Memory B cell (primary cell): Measurements from ENCODE around the gene ENOX1.

Source experiments
- ATAC-seq: fragments of 150-1000 bp; cut with Tn5 transposase; 2 replicates; pipeline ENCODE4 v1.10.0; 2021; ENCODE audit warnings: low read depth, mild to moderate bottlenecking, moderate library complexity
- DNase-seq, 2 donors: peaks; one replicate each; pipeline ENCODE4 v3.0.0; 2022; ENCODE audit warnings: low spot score in 2 of 2
- H3K27ac Mint-ChIP-seq: one replicate; pipeline ENCODE4 v1.8.0; 2022; ENCODE audit warnings: mild to moderate bottlenecking, moderate library complexity, mixed read lengths
- H3K27me3 Mint-ChIP-seq: one replicate; pipeline ENCODE4 v1.8.0; 2022; ENCODE audit warnings: mixed read lengths
- H3K36me3 Mint-ChIP-seq: one replicate; pipeline ENCODE4 v1.8.0; 2022; ENCODE audit warnings: mild to moderate bottlenecking, mixed read lengths
- H3K4me1 Mint-ChIP-seq: one replicate; pipeline ENCODE4 v1.8.0; 2022; ENCODE audit warnings: mixed read lengths
- H3K4me3 Mint-ChIP-seq: one replicate; pipeline ENCODE4 v1.8.0; 2022; ENCODE audit warnings: mild to moderate bottlenecking, moderate library complexity, mixed read lengths
- H3K9me3 Mint-ChIP-seq: one replicate; pipeline ENCODE4 v1.8.0; 2022; ENCODE audit warnings: mixed read lengths

Gene ENOX1

DNA sequence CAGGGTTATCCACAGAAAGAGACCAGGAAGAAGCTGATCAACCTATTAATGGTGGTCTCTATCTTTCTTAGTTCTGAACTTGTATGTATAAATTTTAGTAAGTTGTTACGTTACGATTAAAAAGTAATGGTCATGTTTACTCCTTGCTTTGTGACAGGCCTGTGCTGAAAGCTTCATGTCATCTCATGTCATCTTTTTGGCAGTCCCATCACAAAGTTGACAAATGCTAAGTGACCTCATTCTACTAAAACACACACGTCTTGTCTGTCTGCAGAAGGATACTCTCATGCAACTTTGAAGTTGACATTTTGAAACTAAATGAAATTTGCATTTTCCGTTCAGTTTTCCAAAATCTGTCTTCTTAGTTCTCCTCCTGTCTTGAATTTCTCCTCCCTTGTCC lies 417.5 kb downstream of the ENOX1 start:
- no peak overlapping the region for H3K4me3 Mint-ChIP-seq
- H3K4me1 Mint-ChIP-seq = peaks cover 2% of the 10 kb centered on the region
- DNase-seq (no peak), ATAC-seq (no peak)
- H3K9me3 Mint-ChIP-seq = no peaks in the 10 kb centered on the region
- no peaks in the 10 kb centered on the region for H3K36me3 Mint-ChIP-seq
- H3K27me3 Mint-ChIP-seq = peaks cover 9% of the 10 kb centered on the region
- no peak overlapping the region for H3K27ac Mint-ChIP-seq

DNA sequence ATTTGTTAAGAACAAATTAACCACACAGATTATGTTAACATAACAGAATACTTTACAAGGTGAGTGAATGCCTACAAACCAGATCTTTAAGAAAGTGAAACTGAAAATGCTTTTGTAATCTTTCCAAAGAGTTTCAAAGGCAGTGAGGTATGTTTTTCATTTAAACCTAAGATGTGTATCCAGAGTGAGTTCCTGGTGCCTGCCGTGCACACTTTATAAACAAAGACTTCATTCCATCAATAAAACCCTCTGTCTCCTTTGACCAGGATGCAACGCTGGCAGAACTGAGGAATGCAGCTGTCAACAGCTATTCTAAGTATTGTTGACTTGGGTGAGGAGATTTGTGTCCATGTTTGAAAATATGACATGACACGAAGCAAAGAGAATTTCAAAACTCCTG lies 418.8 kb downstream of the ENOX1 start:
- H3K4me1 Mint-ChIP-seq = peaks cover 2% of the 10 kb centered on the region
- no peak overlapping the region for H3K27ac Mint-ChIP-seq
- peaks cover 4% of the 10 kb centered on the region for H3K27me3 Mint-ChIP-seq
- no peaks in the 10 kb centered on the region for H3K9me3 Mint-ChIP-seq
- no peaks in the 10 kb centered on the region for H3K36me3 Mint-ChIP-seq
- H3K4me3 Mint-ChIP-seq = peak overlapping the region; percentile 32
- peak; percentile 27 for ATAC-seq
- no peak for DNase-seq

DNA sequence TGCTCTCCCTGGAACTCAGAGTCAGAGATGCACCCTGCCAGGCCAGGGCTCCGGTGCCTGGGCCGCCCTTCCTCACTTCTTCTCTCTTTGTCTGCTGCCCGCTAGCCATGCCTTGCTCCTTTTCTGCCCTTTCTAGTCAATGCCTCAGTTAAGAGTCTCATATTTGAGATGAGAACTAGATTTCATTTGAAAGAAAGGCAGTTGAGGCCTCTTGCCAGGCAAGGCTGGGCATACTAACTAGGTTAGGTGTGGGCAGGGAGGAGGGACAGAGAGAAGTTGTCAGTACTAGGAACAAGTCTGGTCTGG lies 421.8 kb downstream of the ENOX1 start:
- no peak overlapping the region for H3K27ac Mint-ChIP-seq

DNA sequence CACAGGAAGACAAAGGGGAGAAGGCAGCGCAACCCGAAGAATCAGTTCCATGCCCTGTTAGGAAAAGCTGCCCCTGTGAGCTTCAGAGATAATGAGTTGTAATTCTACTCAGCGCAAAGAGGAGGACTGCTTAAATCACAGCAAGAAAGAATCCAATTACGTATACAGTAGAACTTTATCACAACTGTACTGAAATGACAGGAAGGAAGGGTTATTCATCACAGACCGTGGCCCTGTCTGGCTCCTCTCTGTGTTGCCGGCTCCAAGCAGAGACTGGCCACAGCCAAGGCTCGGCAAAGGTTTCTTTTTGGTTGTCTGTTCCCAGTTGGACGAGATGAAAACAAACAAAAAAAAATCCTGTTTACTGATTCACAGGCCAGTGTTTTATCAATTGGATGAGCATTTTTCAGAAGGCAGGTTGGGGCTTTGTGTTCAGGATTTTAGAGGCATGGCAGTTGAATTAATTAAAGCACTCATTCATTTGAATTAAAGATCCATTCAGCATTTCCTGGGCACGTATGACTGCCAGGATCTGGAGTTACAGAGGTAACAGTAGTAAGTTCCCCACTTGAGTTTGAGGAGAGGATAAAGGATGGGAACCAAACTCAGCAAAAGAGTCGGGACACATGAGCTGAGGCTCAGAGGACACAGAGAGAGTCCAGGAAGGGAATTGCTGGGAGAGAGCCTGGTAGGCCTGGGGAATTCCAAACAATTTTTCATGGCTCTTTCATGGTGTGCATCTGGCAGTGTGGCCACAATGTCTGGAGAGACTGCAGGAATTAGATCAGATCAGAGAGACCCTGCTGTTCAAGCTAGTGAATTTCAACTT lies 422.3 kb downstream of the ENOX1 start:
- peaks cover 2% of the 10 kb centered on the region for H3K4me1 Mint-ChIP-seq
- no peak overlapping the region for H3K4me3 Mint-ChIP-seq
- ATAC-seq = no peak
- DNase-seq = no peak
- H3K36me3 Mint-ChIP-seq = no peaks in the 10 kb centered on the region
- H3K27ac Mint-ChIP-seq = no peak overlapping the region
- no peaks in the 10 kb centered on the region for H3K9me3 Mint-ChIP-seq
- H3K27me3 Mint-ChIP-seq = no peaks in the 10 kb centered on the region

More for the DNA sequence above, 421.8 kb downstream of the ENOX1 start:
- H3K4me3 Mint-ChIP-seq = no peak overlapping the region
- no peak for DNase-seq
- H3K36me3 Mint-ChIP-seq = no peaks in the 10 kb centered on the region
- H3K4me1 Mint-ChIP-seq = peaks cover 2% of the 10 kb centered on the region
- no peaks in the 10 kb centered on the region for H3K9me3 Mint-ChIP-seq
- H3K27me3 Mint-ChIP-seq = no peaks in the 10 kb centered on the region
- ATAC-seq = no peak

DNA sequence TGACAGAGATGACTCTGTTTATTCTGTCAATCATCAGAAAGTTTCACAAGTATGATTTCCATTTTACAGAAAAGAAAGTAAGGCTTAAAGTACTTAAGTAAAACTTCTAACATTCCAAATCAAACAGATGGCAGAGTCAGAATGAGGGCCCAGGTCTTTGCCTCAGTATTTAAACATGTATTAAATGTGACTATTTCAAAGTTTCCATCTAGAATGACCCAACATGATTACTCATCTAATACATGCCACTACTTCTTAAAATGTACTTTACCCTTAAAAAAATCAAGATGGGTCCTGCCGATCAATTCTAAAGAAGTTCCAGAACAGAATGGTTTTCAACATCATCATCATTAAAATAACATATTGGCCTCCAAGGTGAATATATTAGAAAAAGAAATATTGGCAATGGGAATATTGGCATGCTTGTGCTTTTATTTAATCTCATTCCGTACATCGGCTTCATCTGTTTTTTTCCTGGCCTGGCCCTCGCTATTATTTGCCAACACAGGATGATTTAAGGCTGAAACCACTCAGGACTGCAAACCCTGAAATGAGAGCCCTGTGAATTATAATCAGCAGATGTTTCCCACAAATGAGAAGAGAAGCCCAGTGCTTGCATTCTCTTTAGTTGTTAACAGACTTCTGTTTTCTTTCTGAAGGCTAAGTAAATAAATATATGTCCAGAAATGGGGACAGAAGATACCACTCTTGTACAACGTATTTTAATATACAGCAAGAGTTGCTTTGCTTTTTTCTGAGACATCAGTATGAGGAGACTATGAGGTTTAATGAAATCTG lies 423.4 kb downstream of the ENOX1 start:
- no peaks in the 10 kb centered on the region for H3K9me3 Mint-ChIP-seq
- no peaks in the 10 kb centered on the region for H3K36me3 Mint-ChIP-seq
- H3K27me3 Mint-ChIP-seq = no peaks in the 10 kb centered on the region
- H3K4me3 Mint-ChIP-seq = no peak overlapping the region
- no peak overlapping the region for H3K27ac Mint-ChIP-seq
- no peak for DNase-seq
- H3K4me1 Mint-ChIP-seq = peaks cover 2% of the 10 kb centered on the region
- ATAC-seq = no peak

DNA sequence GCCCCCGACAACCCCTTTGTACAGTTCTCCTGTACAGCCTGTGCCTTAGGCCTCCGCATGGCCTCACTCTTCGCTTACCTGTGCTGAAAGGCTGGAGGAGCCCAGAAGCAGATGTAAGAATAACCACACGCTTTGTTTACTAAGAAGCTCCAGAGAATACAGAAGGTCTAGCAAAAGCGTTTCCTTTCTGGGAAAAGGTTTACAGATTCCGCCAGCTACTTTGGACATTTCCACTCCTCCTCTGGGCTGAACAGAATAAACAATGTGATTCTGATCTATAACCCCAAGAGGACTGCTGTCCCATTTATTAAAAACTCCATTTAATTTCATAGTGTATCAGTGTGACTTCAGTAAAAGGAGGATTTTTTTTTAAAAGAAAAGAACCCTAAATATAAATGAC lies 424.2 kb downstream of the ENOX1 start:
- H3K36me3 Mint-ChIP-seq = no peaks in the 10 kb centered on the region

DNA sequence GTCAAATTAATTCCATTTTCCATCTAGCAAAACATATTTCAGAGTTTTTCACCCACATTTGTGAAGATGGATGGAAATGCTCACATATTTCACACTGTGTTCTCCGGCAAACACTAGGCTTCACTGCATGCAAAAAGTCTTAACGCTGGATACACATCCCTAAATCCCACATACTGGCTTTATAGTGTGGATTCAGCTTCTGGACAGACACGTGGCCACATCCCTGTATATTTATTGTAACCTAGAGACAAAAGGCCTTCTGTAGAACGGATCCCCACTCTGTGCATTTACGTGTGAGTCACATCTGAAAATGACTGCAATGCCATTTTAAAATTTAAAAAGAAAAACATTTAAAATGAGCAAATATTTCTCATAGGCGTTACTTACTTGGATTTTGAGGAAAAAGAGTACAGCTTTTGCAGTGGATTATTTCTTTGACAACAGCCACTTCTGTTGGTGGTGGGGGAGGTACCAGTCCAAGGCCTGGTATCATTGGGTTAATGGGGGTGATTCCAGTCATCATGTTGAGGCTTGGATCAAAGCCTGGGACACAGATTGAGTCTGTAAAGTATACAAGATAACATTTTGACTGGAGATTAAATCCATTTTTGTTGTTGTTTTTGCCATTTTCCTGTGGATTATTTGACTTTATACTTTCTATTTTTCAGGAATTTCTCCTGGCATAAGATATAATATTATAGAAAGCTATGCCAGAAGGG lies 425.7 kb downstream of the ENOX1 start:
- Mint-ChIP-seq H3K9me3 (no peaks in the 10 kb centered on the region), H3K36me3 (no peaks in the 10 kb centered on the region), H3K4me3 (no peak overlapping the region), H3K4me1 (no peaks in the 10 kb centered on the region), H3K27me3 (no peaks in the 10 kb centered on the region), H3K27ac (no peak overlapping the region)
- no peak for DNase-seq
- no peak for ATAC-seq

More for the DNA sequence above, 424.2 kb downstream of the ENOX1 start:
- DNase-seq = no peak
- Mint-ChIP-seq H3K9me3 (no peaks in the 10 kb centered on the region), H3K27ac (no peak overlapping the region), H3K4me1 (peaks cover 2% of the 10 kb centered on the region), H3K27me3 (no peaks in the 10 kb centered on the region), H3K4me3 (no peak overlapping the region)
- ATAC-seq = no peak

DNA sequence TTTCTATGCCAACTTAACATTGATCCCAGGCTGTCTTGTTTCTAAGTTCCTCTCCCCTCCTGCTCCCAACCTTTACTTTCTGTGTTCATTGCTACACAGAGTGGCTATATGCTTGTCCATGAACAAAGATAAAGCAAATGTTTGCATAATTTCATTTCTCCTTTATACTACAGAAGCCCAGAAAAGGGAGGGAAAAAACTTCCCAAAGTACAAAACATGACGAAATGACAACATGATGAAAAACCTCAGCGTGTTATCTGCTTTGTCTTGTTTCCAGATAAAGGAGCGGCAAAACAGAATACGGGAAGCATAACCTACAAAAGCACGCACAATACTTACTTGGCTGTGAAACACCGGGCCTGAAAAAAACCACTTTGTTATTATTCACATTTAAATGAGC lies 426.6 kb downstream of the ENOX1 start:
- Mint-ChIP-seq H3K9me3 (no peaks in the 10 kb centered on the region), H3K27ac (no peak overlapping the region), H3K36me3 (no peaks in the 10 kb centered on the region), H3K4me1 (no peaks in the 10 kb centered on the region), H3K27me3 (no peaks in the 10 kb centered on the region), H3K4me3 (no peak overlapping the region)
- ATAC-seq (no peak), DNase-seq (no peak)

DNA sequence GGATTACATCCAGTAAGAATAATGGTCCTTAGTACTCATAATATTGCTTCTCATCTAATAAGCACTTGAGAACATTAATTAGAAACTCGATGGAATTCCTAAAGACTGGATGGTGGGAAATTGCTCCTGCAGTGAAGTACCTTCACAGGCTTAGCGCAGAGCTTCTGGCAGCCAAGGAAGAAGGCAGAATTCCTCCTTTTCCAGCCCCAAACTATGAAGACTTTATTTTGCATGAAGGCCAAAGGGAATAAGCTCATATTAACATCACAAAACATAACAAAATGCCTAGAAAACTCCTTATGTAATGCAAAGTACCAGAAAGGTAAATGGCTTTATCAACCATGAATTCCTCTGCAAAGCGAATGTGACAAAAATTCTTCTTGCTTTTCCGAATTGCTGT lies 427.2 kb downstream of the ENOX1 start:
- Mint-ChIP-seq H3K27ac (no peak overlapping the region), H3K4me3 (no peak overlapping the region), H3K27me3 (no peaks in the 10 kb centered on the region), H3K9me3 (no peaks in the 10 kb centered on the region), H3K4me1 (no peaks in the 10 kb centered on the region), H3K36me3 (no peaks in the 10 kb centered on the region)
- ATAC-seq (no peak), DNase-seq (no peak)

DNA sequence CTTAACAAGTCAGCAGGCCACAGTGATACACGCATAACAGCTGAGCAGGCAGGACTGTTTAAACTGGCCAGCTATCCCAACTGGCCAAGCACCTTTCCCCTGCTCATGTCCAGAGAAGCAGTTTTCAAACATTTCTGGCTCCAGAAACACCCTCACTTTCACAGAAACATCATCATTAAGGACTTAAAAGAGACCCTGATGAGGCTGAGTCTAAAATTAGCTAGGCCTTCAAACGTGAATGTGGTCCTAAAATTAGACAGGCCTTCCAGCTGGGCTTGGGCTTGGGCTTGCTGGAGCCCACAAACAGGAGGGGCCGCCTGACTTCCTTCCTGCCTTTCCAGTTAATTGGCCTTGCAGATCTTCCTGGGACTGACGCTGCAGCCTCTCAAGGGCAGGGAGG lies 429.2 kb downstream of the ENOX1 start:
- peaks cover 1% of the 10 kb centered on the region for H3K27me3 Mint-ChIP-seq
- no peaks in the 10 kb centered on the region for H3K4me1 Mint-ChIP-seq
- H3K9me3 Mint-ChIP-seq = no peaks in the 10 kb centered on the region

DNA sequence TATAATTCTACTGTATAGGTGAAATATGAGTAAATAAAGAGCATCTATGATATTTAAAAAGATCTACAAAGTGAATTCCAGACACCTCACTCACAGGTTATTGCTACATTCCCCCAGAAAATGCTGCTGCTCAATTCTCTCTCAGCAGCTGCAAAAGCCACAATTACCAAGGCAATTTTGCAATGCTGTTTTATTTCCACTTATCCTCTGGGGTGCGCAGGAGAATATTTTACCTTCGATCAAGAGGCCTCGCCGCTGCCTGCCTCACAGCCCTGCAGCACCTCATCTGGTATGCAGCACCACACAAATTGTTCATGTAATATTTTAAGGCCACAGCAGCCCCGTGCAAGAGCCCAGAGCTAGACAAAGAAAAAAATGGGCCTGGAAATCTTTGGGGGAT lies 430.2 kb downstream of the ENOX1 start:
- no peaks in the 10 kb centered on the region for H3K36me3 Mint-ChIP-seq
- peaks cover 4% of the 10 kb centered on the region for H3K27me3 Mint-ChIP-seq
- no peak overlapping the region for H3K4me3 Mint-ChIP-seq
- H3K27ac Mint-ChIP-seq = no peak overlapping the region
- ATAC-seq (no peak), DNase-seq (no peak)
- no peaks in the 10 kb centered on the region for H3K4me1 Mint-ChIP-seq
- no peaks in the 10 kb centered on the region for H3K9me3 Mint-ChIP-seq

More for the DNA sequence above, 429.2 kb downstream of the ENOX1 start:
- Mint-ChIP-seq H3K36me3 (no peaks in the 10 kb centered on the region), H3K4me3 (no peak overlapping the region), H3K27ac (no peak overlapping the region)
- ATAC-seq = no peak
- no peak for DNase-seq

DNA sequence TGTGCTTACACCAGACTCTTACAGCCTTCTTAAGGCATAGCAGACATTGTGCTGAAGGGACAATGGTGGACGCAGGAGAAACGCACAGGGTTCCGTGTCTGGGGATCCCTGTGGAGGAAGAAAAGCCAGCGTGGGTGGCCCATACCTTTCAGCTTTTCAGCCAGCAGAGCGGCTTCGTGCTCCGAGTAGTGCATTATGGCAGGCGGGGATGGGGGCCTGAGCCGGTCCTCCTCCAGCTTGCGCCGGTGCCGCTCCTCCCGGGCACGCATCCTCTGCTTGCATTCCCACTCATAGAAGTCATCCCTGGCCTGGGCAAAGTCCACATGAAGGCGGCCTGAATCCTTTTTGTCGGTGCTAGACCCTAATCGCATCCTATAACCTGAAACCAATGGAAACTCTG lies 431.0 kb downstream of the ENOX1 start:
- H3K9me3 Mint-ChIP-seq = no peaks in the 10 kb centered on the region
- H3K27ac Mint-ChIP-seq = no peak overlapping the region
- no peak overlapping the region for H3K4me3 Mint-ChIP-seq
- no peak for ATAC-seq
- H3K27me3 Mint-ChIP-seq = peaks cover 4% of the 10 kb centered on the region
- no peak for DNase-seq
- H3K4me1 Mint-ChIP-seq = no peaks in the 10 kb centered on the region
- H3K36me3 Mint-ChIP-seq = no peaks in the 10 kb centered on the region

DNA sequence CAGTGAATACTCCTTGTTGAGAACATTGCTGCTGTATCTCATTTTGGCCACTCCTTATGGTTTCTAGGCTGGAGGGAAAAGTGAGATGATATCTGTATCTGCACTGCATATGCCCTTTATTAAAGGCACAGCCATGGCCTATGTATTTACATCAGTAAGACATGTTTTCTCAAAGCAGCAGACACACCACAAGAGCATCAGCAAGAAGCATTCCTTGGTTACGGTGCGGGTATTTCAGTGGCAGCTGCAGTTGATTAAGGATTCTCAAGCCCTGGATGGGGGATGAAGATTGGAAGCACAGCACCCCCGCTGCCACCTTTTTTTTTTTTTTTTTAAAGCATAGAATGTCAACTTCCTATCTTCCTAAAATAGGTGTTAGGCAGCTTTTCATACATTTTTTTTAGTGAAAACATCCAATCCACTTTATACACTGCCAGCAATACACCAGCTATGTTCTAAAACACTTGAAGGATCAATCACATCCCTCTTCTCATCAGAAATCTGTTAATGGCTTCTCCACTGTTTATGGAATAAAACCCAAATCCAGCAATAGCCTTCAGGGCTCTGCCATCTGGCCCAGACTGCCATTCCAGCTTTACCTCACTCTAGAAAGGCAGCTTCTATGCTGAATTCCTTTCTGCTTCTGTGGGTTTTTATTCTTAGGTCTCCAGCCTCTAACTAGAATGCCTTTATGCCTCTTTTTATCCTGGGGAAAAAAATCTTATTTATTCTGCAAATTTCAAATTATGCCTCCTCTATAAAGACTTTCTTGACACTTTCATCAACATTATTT lies 432.4 kb downstream of the ENOX1 start:
- H3K4me3 Mint-ChIP-seq = no peak overlapping the region
- no peak overlapping the region for H3K27ac Mint-ChIP-seq
- no peaks in the 10 kb centered on the region for H3K36me3 Mint-ChIP-seq
- H3K9me3 Mint-ChIP-seq = no peaks in the 10 kb centered on the region
- ATAC-seq (no peak), DNase-seq (no peak)
- no peaks in the 10 kb centered on the region for H3K4me1 Mint-ChIP-seq
- peaks cover 4% of the 10 kb centered on the region for H3K27me3 Mint-ChIP-seq

DNA sequence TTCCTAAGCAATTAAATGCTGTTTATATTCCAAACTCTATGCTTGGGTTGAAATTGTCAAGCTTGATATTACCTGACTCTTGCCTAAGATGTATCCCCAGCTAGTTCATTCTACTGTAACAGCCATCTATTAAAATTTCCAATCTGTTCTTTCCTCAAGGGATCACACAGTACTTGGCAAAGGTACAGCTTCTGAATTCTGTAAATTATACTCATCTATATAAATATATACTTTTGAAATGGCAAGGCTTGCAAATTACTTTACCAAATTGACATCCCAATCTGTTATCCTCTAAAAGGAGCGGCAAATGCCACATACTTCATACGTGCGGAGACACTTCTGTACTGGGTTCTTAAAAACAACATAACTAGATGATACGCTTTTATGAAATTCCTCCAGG lies 433.1 kb downstream of the ENOX1 start:
- no peaks in the 10 kb centered on the region for H3K4me1 Mint-ChIP-seq
- no peak overlapping the region for H3K4me3 Mint-ChIP-seq
- H3K27ac Mint-ChIP-seq = no peak overlapping the region
- no peaks in the 10 kb centered on the region for H3K36me3 Mint-ChIP-seq
- ATAC-seq = no peak
- no peak for DNase-seq
- H3K27me3 Mint-ChIP-seq = peaks cover 4% of the 10 kb centered on the region
- H3K9me3 Mint-ChIP-seq = no peaks in the 10 kb centered on the region
